C4-2B (cell line): Measurements from ENCODE around the gene TMEM240.

Experiments
- CTCF ChIP-seq: fragments of 450-650 bp; conservative IDR thresholded peaks from 2 replicates; pipeline ENCODE4 v1.5.1; 2017; ENCODE audit warnings: mild to moderate bottlenecking
- ZFX ChIP-seq: fragments of 450-650 bp; IDR thresholded peaks from 2 replicates; pipeline ENCODE4 v1.6.1; 2017

- no peak for TF ChIP-seq CTCF
- no peak for TF ChIP-seq ZFX
Observed at GRCh38 chr1:1564268-1564667, 23.8 kb upstream of the TMEM240 start.
